ENCODE data around the gene OR10J1. TPM values are rescaled to one million over a fixed set of nuclear protein-coding genes. Genes with fewer than 3 reads are reported as not detected.

OR10J1 gene
- polyA plus RNA-seq, 1 donor (not counting 4 experiments of a cell fraction or from before 2014, with no cell fraction given), result not detected

DNA sequence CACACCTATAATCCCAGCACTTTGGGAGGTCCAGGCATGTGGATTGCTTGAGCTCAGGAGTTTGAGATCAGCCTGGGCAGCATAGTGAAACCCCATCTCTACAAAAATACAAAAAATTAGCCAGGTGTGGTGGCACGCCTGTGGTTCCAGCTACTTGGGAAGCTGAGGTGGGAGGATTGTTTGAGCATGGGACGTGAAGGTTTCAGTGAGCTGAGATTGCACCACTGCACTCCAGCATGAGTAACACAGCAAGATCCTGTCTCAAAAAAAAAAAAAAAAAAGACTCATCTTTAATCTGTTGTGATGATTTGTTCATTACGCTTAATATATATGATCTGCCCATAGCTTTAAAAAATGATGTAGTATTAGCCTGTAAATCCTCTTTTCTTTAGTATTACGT, 44.0 kb downstream of the OR10J1 start:
- Histone ChIP-seq H3K27ac (ENCODE audit: control insufficient read depth, insufficient read depth, low read length) (no peak overlapping the region), H4K20me1 (ENCODE audit: control insufficient read depth, extremely low read depth, insufficient read depth, low read length) (no peaks in the 10 kb centered on the region), H3K27me3 (ENCODE audit: control insufficient read depth, extremely low read depth, insufficient read depth, low read length) (no peaks in the 10 kb centered on the region), H3K4me2 (ENCODE audit: control insufficient read depth, extremely low read depth, insufficient read depth, low read depth, low read length) (no peak overlapping the region), H2AFZ (ENCODE audit: control insufficient read depth, low read length) (no peak overlapping the region), H3K9me3 (ENCODE audit: control insufficient read depth, low read depth, low read length) (no peaks in the 10 kb centered on the region), H3K36me3 (ENCODE audit: control insufficient read depth in 2 of 2, extremely low read depth in 1 of 2, insufficient read depth in 2 of 2, low read length in 2 of 2) (no peaks in the 10 kb centered on the region), H3K4me1 (ENCODE audit: control insufficient read depth, extremely low read depth, insufficient read depth, low read length) (no peaks in the 10 kb centered on the region), H3K4me3 (ENCODE audit: control insufficient read depth in 2 of 3, extremely low read depth in 1 of 3, insufficient read depth in 2 of 3, low read depth in 1 of 3, low read length in 3 of 3) (no peak overlapping the region), H3K9ac (ENCODE audit: control insufficient read depth, extremely low read depth, insufficient read depth, low read length) (no peak overlapping the region), H3K79me2 (ENCODE audit: control insufficient read depth, insufficient read depth, low read length) (no peaks in the 10 kb centered on the region), H3K9me1 (ENCODE audit: control insufficient read depth, extremely low read depth, insufficient read depth, low read length) (no peaks in the 10 kb centered on the region)
- TF ChIP-seq, protein P1, sequence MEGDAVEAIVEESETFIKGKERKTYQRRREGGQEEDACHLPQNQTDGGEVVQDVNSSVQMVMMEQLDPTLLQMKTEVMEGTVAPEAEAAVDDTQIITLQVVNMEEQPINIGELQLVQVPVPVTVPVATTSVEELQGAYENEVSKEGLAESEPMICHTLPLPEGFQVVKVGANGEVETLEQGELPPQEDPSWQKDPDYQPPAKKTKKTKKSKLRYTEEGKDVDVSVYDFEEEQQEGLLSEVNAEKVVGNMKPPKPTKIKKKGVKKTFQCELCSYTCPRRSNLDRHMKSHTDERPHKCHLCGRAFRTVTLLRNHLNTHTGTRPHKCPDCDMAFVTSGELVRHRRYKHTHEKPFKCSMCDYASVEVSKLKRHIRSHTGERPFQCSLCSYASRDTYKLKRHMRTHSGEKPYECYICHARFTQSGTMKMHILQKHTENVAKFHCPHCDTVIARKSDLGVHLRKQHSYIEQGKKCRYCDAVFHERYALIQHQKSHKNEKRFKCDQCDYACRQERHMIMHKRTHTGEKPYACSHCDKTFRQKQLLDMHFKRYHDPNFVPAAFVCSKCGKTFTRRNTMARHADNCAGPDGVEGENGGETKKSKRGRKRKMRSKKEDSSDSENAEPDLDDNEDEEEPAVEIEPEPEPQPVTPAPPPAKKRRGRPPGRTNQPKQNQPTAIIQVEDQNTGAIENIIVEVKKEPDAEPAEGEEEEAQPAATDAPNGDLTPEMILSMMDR (optimal IDR thresholded peaks at IDR 0.05 in 1 of 3, IDR thresholded peaks at IDR 0.05 in 1 of 3, conservative IDR thresholded peaks at IDR 0.05 in 1 of 3; ENCODE audit: extremely low read depth in 1 of 3, insufficient read depth in 2 of 3, low read length in 3 of 3), result no peak
- TF ChIP-seq EZH2 (IDR thresholded peaks at IDR 0.05; ENCODE audit: low read length), result no peak
- FAIRE-seq, result no peak
- DNase-seq (ENCODE audit: low read depth, low spot score), result no peak
- dilution Hi-C loops (cut with MboI; ENCODE audit: extremely low pct_ligation_motif_present, low sequenced_read_pairs), result no loop called here

Other genes with a start within 250 kb of the OR10J1 start
- gene ACKR1, start 234.8 kb upstream of the OR10J1 start, polyA plus RNA-seq, result not detected in 3 replicates
- not detected in 3 replicates for gene FCER1A, start 137.4 kb upstream of the OR10J1 start, polyA plus RNA-seq
- gene OR10J4, start 7.5 kb upstream of the OR10J1 start, polyA plus RNA-seq, result not detected in 3 replicates
- not detected in 3 replicates for gene OR10J5, start 96.3 kb downstream of the OR10J1 start, polyA plus RNA-seq
- gene APCS, start 148.1 kb downstream of the OR10J1 start, polyA plus RNA-seq, result not detected in 3 replicates

All from keratinocyte (primary cell).